Measurements from ENCODE around the gene GFRA1.

DNA sequence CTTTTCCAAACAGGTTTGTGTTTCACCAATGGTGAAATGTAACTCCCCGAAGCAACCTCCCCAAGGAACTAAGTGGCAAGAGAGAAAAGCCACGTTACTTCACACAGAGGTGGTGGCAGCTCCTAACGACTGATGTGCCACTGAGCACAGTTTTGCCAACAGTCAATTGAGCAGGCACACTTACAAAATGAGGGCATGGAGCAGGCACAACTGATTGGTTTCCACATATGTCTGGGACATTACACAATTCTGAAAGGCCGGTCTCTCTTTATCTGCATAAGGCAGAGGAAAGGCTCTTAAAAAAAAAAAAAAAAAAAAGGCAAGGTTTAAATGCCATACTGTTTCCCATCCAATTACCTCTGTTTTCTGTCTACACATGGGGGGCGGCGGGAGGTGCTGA lies 86.7 kb downstream of the GFRA1 start:
- TF ChIP-seq, protein P1, sequence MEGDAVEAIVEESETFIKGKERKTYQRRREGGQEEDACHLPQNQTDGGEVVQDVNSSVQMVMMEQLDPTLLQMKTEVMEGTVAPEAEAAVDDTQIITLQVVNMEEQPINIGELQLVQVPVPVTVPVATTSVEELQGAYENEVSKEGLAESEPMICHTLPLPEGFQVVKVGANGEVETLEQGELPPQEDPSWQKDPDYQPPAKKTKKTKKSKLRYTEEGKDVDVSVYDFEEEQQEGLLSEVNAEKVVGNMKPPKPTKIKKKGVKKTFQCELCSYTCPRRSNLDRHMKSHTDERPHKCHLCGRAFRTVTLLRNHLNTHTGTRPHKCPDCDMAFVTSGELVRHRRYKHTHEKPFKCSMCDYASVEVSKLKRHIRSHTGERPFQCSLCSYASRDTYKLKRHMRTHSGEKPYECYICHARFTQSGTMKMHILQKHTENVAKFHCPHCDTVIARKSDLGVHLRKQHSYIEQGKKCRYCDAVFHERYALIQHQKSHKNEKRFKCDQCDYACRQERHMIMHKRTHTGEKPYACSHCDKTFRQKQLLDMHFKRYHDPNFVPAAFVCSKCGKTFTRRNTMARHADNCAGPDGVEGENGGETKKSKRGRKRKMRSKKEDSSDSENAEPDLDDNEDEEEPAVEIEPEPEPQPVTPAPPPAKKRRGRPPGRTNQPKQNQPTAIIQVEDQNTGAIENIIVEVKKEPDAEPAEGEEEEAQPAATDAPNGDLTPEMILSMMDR (IDR thresholded peaks at IDR 0.05; ENCODE audit: extremely low read depth in 1 of 2, insufficient read depth in 1 of 2, low read depth in 1 of 2, low read length in 2 of 2): no peak
- TF ChIP-seq FOS (IDR thresholded peaks at IDR 0.05; ENCODE audit: borderline replicate concordance, insufficient read depth, low read length) (no peak), POLR2AphosphoS5 (IDR thresholded peaks at IDR 0.05; ENCODE audit: insufficient read depth, low read depth, low read length) (no peak), EZH2 (IDR thresholded peaks at IDR 0.05; ENCODE audit: borderline replicate concordance, low read depth, low read length, severe bottlenecking) (no peak), POLR2A (IDR thresholded peaks at IDR 0.05; ENCODE audit: low read depth, low read length) (no peak), JUN (IDR thresholded peaks at IDR 0.05; ENCODE audit: borderline replicate concordance, insufficient read depth, insufficient read length, low read depth) (no peak)
- TF ChIP-seq, protein P2, sequence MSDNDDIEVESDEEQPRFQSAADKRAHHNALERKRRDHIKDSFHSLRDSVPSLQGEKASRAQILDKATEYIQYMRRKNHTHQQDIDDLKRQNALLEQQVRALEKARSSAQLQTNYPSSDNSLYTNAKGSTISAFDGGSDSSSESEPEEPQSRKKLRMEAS (IDR thresholded peaks at IDR 0.05; ENCODE audit: insufficient read depth, insufficient read length): no peak
